Measurements from ENCODE around the gene LRRC19.

LRRC19 gene

GRCh38 chr9:26955222-26955903 is 50.1 kb downstream of the LRRC19 start:
- DNase-seq = no peak

GRCh38 chr9:26954050-26954508 is 51.4 kb downstream of the LRRC19 start:
- DNase-seq = no peak

- DNase-seq = no peak
These were observed 53.7 kb downstream of the LRRC19 start for GRCh38 chr9:26951794-26952193.

- DNase-seq = no peak
These were observed 55.0 kb downstream of the LRRC19 start for GRCh38 chr9:26950521-26950920.

- DNase-seq = no peak
These were observed 55.8 kb downstream of the LRRC19 start for GRCh38 chr9:26949637-26950069.

GRCh38 chr9:26947736-26948135 is 57.7 kb downstream of the LRRC19 start:
- no peak for DNase-seq

- peak; percentile 80 to 88 for DNase-seq
These were observed 58.4 kb downstream of the LRRC19 start, which contains the start of gene PLAA for GRCh38 chr9:26946753-26947727. PLAA (minus strand) TSS chr9:26947242; CDS start chr9:26947045, 197 bp downstream.

GRCh38 chr9:26945591-26945990 is 59.9 kb downstream of the LRRC19 start:
- no peak for DNase-seq
